CD4-positive, alpha-beta T cell treated with Interleukin-17A for 4 hours (primary cell): ENCODE results near the gene MTOR.
A peak's percentile ranks its signal among the peaks of the same experiment; 100 is the strongest.
"Not testable (repeated sequence)": the region's sequence is repeated elsewhere in the genome, so short reads cannot be mapped to it uniquely, and the experiment has no call there.

Experiments used
- DNase-seq: peaks from one replicate; pipeline ENCODE4 v3.0.0-alpha.2; 2020; ENCODE audit warnings: mixed read lengths

Gene MTOR

DNA sequence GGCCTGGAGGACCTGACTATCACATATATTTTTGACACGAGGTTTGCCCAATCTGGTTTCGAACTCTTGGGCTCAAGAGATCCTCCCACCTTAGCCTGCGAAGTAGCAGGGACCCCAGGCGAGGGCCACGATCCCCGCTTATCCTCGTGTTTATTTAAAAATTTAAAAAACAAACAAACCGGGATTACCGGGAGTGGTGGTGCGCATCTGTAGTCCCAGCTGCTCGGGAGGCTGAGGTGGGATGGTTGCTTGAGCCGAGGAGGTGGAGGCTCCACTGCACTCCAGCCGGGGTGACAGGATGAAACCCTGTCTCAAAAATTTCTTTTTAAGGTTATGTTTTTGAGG is 162.2 kb downstream of the MTOR start:
- no peak for DNase-seq

DNA sequence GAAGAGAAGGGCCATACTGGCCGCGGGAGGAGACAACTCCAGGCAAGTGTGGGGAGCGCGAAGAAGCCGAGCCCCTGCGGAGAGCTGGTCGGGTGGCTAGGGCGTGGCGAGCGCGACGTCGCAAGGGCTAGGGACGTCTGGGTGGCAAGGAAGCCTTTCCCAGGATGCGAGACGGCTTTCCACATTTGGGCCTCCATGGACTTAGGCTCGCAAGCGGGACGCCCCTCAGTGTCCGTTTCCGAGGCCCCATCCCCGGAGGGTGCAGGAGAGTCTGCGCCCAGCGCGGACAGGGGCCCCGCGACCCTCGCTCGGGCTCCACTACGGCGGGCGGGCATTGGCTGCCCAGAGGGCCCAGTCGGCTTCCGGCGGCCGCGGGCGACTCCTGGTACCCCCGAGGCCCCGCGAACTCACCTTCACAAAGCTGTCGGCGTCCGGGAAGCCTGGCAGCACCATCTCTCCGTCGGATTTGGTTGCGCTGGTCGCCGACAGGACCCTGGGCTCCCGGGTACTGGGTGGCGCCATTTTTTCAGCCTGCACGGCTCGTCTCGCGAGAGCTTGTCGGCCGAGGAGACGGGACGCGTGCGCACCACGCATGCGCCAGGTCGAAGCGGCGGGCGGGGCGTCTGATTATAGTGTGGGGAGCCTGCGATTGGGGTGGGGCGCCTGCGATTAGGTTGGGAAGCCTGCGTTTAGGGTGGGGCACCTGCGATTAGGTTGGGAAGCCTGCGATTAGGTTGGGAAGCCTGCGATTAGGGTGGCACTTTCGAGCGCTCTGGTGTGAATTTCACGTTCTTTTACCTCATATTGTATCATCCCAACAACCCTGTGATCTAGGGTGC is 162.8 kb downstream of the MTOR start, which contains the start of gene EXOSC10:
TSS of gene EXOSC10 (minus strand) at position 560 of the 839 bp plus-strand sequence. CDS start at position 522, 38 bp downstream.
- DNase-seq = peak; percentile 96

DNA sequence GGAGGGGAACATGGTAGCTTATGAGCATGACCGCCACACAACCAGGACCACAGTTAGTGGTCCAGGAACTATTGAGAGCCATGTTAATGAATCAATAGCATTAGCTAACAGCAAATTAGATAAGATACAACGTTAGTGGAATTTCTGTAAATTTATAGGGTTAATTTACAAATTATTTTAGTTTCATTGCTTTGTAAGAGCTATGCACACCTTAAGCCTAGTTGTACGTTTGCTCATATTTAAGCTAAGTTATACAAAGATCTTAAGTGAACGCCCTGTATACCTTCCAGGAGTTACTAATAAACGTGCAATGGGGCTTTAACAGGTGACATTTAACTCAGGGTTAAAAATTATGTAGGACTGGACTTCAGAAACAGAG is 163.4 kb downstream of the MTOR start:
- DNase-seq = no peak

DNA sequence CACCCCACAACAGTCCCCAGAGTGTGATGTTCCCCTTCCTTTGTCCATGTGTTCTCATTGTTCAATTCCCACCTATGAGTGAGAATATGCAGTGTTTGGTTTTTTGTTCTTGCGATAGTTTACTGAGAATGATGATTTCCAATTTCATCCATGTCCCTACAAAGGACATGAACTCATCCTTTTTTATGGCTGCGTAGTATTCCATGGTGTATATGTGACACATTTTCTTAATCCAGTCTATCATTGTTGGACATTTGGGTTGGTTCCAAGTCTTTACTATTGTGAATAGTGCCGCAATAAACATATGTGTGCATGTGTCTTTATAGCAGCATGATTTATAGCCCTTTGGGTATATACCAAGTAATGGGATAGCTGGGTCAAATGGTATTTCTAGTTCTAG is 178.6 kb downstream of the MTOR start:
- not testable (repeated sequence) for DNase-seq

DNA sequence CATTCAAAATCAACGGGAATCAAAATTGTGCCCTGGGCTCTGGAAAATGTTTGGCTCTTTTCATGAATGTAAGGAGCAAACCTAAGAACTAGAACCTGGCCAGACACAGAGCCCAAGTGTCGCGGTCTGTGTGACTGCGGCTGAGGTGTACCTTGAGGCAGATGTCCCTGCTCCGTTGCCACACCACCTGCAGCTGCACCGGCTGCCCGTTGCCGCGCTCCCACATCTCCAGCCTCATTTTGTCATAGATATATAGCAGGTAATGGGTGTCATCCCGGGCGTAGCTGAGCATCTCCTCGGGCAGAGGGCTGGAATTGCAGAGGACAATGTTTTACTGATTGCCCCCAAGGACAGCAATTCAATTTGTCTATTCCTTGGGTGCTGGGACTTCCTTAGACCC is 181.4 kb downstream of the MTOR start:
- no peak for DNase-seq

DNA sequence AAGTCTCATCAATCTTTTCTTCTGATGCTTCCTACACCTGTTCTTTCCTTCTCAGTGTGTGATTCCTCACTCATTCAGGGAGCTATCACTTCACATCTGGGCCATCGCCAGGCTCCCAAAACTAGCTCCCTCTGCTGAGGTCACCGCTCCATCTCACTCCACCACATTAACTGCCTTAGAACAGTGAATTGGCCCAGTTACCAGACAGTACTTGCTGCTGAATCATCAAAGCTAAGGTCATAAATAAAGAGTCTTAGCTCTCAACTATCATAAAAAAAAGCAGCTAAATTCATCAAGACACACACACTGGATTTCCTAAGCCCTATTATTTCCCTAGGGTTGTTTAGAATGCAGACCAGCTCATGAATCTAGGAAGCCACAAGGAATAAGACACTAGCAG is 183.7 kb downstream of the MTOR start:
- no peak for DNase-seq

DNA sequence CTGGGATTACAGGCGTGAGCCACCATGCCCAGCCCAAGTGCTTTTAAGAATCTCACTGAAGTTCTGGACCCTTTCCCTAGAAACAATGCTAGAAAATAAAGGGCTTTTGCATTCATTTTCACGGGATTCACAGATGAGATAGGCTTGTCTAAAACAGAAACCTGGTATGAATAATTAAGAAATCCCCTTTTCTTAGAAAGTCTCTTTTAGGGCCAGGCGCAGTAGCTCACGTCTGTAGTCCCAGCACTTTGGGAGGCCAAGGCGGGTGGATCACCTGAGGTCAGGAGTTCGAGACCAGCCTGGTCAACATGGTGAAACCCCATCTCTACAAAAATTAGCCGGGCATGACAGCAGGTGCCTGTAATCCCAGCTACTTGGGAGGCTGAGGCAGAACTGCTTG is 189.0 kb downstream of the MTOR start:
- not testable (repeated sequence) for DNase-seq

DNA sequence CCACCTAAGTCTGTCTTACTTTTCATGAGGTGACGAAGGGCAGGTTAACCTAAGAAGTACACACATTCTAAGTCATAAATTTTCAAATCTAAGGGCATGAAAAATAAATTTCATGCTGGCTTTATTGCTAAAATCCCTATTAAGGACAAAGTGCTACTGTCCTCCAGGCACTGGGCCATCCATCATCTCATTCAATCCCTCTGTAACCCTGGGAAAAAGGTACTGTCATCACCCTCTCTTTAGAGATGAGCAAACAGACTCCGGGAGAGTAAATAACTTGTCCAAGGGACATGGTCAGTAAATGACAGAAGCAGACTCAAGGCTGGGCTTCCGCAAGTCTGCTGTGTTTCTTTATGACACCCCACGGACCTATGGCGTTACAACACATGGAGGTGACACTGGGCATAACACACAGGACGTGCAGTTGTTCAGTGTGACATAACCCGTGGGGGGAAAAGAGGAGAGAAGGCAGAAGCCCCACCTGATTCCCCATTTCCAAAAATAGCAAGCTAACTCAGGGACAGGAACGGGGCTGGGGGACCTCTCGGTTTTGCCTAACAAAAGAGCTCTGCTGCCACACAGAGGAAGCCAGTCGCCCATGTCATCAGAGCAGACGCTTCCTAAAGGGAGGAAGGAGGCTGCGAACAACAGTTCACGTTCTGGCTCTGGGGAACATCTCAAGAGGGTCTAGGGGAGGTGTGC is 190.0 kb downstream of the MTOR start:
- DNase-seq = no peak

DNA sequence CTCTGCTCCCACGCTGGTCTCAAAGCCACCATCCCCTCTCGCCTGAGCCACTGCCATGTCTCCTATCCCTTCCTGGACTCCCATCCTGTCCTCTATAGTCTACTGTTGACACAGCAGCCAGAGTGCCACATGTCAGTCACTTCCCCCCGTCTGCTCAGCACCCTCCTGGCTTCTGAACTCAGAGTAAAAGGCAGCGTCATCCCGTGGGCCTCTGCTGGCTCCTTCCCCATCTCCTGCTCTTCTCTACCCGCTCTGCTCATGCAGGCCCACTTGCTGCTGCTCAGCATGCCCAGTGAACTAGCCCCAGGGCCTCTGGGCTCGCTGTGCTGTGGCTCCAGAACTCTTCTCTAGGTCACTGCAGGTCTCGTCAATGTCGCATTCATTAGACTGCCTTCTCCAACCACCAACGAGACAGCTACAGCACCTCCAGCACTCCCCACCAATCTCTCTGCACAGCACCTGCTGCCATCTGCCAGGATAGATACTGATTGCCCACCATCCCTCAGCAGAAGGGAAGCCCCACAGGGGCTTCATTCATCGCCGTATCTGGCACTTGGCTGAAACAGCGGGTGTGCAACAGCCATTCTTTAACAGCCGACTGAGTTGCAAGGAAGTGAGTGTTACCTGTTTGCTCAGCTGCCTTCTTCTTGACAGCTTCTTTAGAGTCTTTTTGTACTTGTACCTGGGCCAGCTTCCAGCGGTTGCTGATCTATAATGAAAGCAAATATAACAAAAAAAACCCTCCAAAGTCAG is 190.7 kb downstream of the MTOR start:
- DNase-seq = no peak

DNA sequence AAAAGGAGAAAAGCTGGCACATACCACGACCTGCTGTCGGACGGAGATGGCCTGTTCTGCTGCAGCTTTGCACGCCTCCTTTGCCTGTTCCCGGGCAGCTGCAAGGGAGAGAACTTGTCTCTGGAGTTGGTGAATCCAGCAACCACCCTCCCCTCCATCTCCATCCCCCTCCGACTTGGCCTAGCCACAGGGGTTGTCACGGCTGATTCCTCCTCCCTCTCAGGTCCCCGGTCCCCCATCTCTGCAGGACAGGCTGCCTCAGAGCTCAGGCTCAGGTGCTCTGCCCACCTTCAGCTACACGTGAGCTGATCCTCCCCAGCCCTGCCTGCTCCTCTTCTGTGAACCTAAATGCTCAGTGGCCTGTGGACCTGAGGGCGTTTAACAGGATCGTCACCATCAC is 191.5 kb downstream of the MTOR start:
- no peak for DNase-seq

DNA sequence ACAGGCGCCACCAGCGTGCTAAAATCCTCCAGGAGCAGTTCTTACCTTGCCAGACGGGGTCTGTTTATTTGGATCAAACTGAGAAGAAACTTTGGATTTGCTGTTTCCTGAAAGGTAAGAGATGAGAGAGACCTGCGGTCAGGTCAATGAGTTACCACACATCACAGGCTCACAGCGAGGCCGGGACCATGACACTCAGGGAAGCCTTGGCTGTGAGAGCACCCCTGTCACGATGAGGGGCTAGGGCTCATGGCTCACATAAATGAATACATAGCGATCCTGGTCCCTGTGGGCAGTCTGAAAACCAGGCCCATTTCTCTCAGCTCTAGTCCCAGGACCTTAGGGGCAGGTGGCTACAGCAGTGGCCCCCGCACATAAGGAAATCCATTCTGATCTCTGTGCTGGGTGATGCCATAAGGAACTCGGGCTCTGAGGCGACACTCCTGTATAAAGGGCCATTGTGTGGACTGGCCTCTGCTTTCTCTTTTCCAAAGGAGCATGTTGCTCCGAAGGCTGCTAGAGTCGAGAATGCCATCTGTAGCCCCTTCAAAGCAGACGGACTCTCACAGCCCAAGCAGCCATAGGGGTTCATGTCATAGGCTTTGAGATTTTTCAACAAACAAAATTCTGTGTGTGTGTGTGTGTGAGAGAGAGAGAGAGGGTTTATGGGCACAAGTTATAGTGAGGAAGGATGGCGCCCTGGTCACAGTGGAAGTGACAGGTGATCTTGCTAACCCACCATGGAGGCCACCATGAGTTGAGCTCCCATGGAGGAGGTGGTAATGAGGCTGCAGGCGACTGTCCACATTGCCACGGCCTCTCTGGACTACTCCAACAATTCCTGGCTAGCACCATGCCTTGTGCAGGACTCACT is 193.5 kb downstream of the MTOR start:
- DNase-seq = no peak

DNA sequence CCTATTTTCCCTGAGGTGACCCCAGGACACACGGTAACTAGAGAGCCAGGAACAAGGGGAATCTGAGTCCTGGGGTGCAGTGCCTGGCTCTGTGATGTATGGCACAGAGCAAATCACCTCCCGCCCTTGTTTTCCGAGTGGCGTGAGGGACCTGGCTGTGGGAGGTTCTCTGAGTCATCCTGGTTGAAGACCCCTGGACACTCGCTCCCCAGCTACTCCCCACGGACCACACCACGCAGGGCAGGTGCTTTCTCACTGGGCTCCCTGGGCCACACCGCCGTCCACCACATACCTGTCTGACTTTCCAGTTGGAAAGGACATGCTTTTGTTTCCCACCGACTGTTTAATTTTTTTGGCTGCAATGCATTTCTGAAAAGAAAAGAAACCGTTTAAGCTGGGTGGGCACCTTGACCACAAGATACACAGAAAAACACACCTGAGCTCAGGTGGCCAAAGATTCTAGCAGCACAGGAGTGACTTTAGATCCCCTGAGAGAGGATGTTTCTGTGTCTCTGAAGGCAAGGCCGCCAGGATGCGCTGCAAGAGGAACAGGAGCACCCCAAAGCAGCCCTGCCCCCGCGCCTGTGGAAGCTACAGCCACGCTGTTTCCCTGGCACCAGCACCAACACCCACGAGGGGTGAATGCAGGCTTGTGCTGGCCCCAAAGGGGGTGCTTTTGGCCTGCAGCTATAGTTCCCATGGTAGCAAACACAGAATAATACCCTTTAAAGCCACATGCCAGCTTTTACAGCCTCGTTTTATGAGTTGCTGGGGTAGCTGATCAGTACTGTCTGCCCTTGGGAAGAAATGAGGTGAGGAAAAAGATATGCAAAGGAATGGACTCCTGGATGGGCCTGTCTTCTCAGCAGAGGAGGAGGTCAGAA is 194.4 kb downstream of the MTOR start:
- no peak for DNase-seq

DNA sequence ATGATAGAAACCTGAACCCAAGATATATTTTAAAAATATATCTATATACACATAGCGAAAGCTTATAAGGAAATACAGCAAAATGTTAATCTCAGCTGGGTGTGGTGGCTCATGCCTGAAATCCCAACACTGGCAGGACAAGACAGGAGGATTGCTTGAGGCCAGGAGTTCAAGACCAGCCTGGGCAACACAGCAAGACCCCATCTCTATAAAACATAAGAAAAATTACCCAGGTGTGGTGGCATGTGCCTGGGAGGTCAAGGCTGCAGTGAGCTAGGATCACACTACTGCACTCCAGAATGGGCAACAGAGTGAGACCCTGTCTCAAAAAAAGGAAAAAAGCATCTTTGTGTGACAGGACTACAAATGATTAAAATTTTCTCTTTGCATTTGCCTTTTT is 196.6 kb downstream of the MTOR start:
- no peak for DNase-seq

DNA sequence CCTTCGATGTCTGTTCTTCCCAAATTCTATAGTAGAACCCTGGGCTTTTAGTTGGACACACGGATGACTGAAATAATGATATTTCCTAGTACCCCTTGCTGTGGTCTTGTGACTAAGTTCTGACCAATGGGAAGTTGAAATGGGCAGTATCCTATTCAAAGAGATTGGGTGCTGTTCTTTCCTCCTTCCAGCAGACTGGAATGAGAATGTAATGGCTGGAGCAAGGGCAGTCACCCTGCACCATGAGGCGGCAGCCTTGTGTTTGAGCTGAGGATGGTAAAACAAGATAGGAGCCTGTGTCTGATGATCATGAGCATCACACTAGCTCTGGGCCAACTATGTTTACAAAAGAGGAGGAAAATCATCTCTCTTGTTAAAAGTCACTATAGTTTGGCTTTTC is 197.4 kb downstream of the MTOR start:
- DNase-seq = no peak

DNA sequence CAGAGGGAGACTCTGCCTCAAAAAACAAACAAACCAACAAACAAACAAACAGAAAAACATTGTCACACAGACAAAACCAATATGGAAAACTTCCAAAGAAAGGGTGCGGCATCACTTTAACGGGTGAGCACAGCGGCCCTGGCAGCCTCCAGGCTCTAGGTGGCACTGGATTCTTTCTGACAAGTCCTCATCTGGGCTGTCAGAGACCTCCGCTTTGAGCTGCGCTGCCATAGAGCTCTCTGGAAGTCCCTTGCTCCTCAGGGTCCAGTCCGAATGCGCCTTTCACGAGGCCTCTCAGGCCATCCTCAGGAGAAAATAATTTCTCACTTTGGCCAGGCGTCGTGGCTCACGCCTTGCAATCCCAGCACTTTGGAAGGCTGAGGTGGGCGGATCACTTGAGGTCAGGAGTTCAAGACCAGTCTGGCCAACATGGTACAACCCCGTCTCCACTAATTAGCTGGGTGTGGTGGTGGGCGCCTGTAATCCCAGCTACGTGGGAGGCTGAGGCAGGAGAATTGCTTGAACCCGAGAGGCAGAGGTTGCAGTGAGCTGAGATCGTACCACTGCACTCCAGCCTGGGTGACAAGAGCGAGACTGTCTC is 198.3 kb downstream of the MTOR start:
- not testable (repeated sequence) for DNase-seq

DNA sequence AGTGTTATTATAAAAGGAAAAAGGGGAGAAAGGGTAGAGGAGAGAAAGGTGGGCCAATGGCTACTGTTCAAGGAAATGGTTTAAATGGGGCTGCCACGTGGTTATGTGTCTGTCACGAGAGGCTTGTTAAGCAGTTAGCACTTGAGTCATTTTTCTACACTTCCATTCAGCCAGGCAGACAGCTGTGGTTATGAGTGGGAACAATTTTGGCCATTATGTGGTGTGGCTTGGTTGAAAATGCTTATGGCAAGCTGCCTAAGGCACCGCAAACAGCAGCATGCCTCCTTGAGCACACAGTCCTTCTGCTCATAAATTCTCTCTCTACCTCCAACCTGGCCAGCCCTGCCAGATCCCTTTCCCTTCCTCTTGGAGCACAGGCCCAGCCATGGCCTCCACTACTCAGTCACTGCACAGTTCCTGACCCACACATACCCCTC is 199.4 kb downstream of the MTOR start:
- DNase-seq = no peak

DNA sequence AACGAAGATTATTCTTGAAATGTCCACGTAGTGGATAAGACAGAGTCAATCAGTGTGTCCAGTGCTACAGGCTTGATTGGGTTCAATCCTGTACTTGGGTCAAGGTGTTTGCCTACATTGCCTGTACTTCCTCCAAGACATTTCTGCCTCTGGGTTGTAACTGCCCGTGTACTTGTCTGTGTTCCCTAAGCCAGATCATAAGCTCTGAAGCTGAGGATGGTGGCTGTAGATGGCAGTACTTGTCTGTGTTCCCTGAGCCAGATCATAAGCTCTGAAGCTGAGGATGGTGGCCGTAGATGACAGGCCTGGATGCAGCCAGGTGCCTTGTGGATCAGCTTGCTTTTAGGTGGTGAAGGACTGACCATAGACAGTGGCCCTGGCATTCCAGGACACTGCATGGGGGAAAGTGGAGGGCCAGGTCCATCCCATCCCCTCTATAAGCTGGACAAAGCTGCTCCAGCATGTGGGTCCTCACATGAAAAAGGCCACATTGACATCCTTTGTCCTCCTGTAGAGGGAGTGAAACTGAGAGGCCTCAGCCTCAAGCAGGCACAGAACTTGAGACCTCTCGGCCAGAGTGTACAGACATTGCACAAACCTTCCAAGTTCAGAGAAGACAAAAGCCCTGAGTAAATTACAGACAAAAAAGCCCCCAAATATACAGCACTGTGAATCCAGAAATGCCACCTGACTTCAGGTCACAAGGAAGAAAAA is 200.5 kb downstream of the MTOR start:
- DNase-seq = no peak

DNA sequence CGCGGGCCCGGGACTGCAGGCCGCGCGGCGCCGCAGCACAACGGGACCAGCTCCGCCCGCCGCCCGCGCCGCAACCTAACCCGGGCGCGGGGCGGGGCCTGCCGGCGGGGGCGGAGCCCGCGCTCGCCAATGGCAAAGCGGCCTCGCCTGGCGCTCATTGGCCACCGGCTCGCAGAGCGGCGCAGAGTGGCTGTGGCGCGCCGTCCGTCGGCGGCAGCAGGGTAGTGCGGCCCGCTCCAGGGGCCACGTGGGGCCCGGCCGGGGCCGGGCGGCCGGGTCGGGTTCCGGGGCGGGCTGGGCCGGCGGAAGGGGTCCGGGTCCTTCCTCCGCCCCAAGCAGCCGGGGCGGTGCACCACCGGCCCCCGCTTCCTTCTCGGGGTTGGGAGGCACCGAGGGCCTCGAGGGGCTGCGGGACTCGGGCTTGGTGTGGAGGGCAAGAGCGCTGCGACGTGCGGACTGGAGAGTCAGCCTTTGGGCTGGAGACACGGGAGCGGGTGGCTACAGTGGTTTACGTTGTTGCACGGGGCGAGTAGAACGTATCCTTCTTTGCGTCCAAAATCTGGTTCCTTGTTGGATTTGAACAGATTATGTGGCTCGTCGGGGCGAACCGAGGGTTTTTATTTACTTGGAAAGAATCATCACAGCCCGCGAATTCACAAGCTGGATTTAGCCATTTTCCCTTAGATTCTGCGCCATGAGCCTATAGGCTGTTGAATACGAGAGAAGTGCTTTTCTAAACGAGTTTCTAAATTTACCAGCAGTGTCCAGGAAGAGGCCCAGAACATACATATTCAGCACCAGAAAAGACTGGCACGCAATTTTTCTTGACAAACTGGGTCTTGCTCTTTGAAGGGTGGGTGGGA is 202.2 kb downstream of the MTOR start, which contains the start of gene SRM:
TSS of gene SRM (minus strand) at position 51 of the 863 bp plus-strand sequence. CDS start 75 bp downstream, outside the sequence.
- DNase-seq = peak; percentile 94
